ENCODE measurements around the gene MYLIP. TPM values are rescaled to one million over a fixed set of nuclear protein-coding genes. Genes with fewer than 3 reads are reported as not detected.

MYLIP gene
- total RNA-seq, 4 donors from 2014 or later = 22.5 to 43.2 (median 40.7) TPM

DNA sequence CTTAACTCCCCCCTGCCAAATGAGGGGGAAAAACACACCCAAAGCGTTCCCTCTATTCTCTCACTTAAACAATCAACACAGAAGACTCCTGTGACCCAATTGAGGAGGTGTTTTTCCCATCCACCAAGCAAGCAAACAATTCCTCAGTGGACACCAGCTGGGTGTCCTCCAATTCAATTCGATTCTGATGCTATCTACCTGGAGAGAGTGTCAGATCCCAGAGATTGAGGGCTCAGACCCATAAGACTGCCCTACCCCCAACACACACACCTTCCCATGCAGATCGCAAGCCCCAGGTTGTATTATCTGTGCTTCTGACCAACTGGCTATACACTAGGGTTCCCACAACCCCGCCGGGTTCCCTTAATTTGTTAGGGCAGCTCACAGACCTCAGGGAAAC, 36.8 kb downstream of the MYLIP start:
- H3K36me3 ChIP-seq = no peaks in the 10 kb centered on the region
- no peak overlapping the region for H3K27ac ChIP-seq
- no peak for DNase-seq
- WGBS, 2 donors (ENCODE audit: low coverage in 1 of 2) = 94 to 100% methylated on average over 1 to 5 of the region's 5 CpGs
- TF ChIP-seq EP300 (IDR thresholded peaks at IDR 0.05; ENCODE audit: low read depth) (no peak), POLR2AphosphoS5 (IDR thresholded peaks at IDR 0.05) (no peak), POLR2A (IDR thresholded peaks at IDR 0.05) (no peak)
- TF ChIP-seq, protein P1, sequence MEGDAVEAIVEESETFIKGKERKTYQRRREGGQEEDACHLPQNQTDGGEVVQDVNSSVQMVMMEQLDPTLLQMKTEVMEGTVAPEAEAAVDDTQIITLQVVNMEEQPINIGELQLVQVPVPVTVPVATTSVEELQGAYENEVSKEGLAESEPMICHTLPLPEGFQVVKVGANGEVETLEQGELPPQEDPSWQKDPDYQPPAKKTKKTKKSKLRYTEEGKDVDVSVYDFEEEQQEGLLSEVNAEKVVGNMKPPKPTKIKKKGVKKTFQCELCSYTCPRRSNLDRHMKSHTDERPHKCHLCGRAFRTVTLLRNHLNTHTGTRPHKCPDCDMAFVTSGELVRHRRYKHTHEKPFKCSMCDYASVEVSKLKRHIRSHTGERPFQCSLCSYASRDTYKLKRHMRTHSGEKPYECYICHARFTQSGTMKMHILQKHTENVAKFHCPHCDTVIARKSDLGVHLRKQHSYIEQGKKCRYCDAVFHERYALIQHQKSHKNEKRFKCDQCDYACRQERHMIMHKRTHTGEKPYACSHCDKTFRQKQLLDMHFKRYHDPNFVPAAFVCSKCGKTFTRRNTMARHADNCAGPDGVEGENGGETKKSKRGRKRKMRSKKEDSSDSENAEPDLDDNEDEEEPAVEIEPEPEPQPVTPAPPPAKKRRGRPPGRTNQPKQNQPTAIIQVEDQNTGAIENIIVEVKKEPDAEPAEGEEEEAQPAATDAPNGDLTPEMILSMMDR (IDR thresholded peaks at IDR 0.05) = no peak
- in situ Hi-C loops (cut with MboI; ENCODE audit: low pct_ligation_motif_present in 1 of 4, low pct_unique_long_range_greater_than_20kb in 1 of 4, low sequenced_read_pairs in 3 of 4) (no loop called here), intact Hi-C loops (cut with DNase I; ENCODE audit: low total_unique reads) (no loop called here)
- no peaks in the 10 kb centered on the region for H3K4me1 ChIP-seq
- H3K9me3 ChIP-seq = no peaks in the 10 kb centered on the region
- no peak overlapping the region for H3K4me3 ChIP-seq
- no peaks in the 10 kb centered on the region for H3K27me3 ChIP-seq

DNA sequence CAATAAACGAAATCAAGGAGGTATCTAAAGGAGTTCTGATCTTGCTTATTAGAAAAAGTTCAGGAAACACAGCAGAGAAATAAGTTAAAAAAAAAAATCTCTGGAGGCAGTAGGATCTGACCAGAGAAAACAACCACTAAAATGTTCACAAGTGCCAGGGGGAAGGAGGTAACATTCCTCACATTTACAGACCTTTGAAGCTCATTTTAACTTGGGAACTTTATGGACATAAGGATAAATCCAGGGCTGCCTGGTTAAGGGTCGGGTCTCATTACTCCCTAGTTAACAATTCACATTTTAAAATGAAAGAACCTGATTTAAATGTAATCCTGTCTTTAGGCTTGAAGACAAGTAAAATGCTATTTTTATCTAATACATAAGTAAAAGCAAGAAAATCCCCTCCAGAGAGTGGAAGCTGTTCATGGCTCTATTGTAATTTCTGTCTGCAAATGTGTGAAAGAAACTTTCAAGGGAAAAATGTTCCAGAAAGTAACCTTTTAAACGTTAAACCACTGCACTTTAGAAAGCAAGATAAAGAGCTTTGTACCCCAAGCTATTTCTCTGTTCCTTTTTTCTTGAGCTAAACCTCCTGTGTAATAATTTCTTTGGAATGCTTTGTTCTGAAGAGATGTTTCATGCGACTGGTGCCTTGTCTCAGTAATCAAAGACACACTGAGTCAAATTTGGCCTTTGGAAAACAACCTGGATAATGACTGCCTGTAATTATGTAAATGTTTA, 38.2 kb downstream of the MYLIP start:
- no peaks in the 10 kb centered on the region for H3K9me3 ChIP-seq
- in situ Hi-C loops (cut with MboI; ENCODE audit: low pct_ligation_motif_present in 1 of 4, low pct_unique_long_range_greater_than_20kb in 1 of 4, low sequenced_read_pairs in 3 of 4) (no loop called here), intact Hi-C loops (cut with DNase I; ENCODE audit: low total_unique reads) (no loop called here)
- DNase-seq = no peak
- H3K4me3 ChIP-seq = no peak overlapping the region
- H3K36me3 ChIP-seq = no peaks in the 10 kb centered on the region
- 50 to 58% methylated on average over 4 of the region's 4 CpGs for WGBS, 2 donors (ENCODE audit: low coverage in 1 of 2)
- TF ChIP-seq EP300 (IDR thresholded peaks at IDR 0.05; ENCODE audit: low read depth) (no peak), POLR2A (IDR thresholded peaks at IDR 0.05) (no peak), POLR2AphosphoS5 (IDR thresholded peaks at IDR 0.05) (no peak)
- TF ChIP-seq, protein P1 (IDR thresholded peaks at IDR 0.05) = no peak
- H3K27ac ChIP-seq = no peak overlapping the region
- H3K4me1 ChIP-seq = no peaks in the 10 kb centered on the region
- no peaks in the 10 kb centered on the region for H3K27me3 ChIP-seq

DNA sequence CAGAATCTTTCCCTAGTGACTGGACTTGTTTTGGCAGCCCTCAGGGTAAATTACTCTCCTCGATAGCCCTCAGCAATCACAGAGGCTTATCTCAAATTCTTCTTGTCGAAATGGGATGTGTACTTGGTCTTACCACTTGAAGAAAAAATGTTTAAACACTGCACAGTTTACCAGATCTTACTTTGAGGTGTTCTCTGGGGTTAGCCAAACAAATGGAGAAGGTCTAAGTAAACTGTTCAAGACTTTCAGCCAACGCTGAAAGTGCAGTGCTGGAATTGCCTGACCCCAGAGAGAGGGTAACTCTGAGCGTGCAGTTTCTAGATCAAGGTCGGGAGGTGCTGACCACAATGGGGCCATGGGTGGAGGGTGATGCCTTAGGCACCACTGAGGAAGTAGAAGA, 39.2 kb downstream of the MYLIP start:
- Histone ChIP-seq H3K27ac (no peak overlapping the region), H3K4me1 (no peaks in the 10 kb centered on the region), H3K27me3 (no peaks in the 10 kb centered on the region), H3K4me3 (no peak overlapping the region), H3K36me3 (no peaks in the 10 kb centered on the region), H3K9me3 (no peaks in the 10 kb centered on the region)
- no peak for TF ChIP-seq POLR2A (IDR thresholded peaks at IDR 0.05)
- no peak for TF ChIP-seq EP300 (IDR thresholded peaks at IDR 0.05; ENCODE audit: low read depth)
- TF ChIP-seq POLR2AphosphoS5 (IDR thresholded peaks at IDR 0.05) = no peak
- TF ChIP-seq, protein P1 (IDR thresholded peaks at IDR 0.05) = no peak
- intact Hi-C loops (cut with DNase I; ENCODE audit: low total_unique reads) = no loop called here
- no peak for DNase-seq
- in situ Hi-C loops (cut with MboI; ENCODE audit: low pct_ligation_motif_present in 1 of 4, low pct_unique_long_range_greater_than_20kb in 1 of 4, low sequenced_read_pairs in 3 of 4) = no loop called here
- WGBS, 2 donors (ENCODE audit: low coverage in 1 of 2) = 59 to 64% methylated on average over 4 to 5 of the region's 5 CpGs

DNA sequence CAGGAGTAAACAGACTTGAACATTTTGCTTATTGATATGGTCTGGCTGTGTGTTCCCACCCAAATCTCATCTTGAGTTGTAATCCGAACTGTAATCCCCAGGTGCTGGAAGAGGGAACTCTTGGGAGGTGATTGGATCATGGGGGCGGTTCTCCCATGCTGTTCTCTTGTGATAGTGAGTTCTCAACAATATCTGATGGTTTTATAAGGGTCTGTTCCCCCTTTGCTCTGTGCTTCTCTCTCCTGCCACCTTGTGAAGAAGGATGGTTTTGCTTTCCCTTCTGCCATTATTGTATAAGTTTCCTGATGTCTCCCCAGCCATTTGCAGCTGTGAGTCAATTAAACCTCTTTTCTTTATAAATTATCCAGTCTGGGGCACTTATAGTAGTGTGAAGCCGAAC, 40.0 kb downstream of the MYLIP start:
- WGBS, 2 donors (ENCODE audit: low coverage in 1 of 2) = 49 to 70% methylated on average over 2 to 3 of the region's 3 CpGs
- Histone ChIP-seq H3K4me3 (no peak overlapping the region), H3K27me3 (no peaks in the 10 kb centered on the region), H3K4me1 (peaks cover 0 to 7% (median 0%) of the 10 kb centered on the region in 4 donors), H3K9me3 (no peaks in the 10 kb centered on the region), H3K36me3 (no peaks in the 10 kb centered on the region), H3K27ac (no peak overlapping the region)
- in situ Hi-C loops (cut with MboI; ENCODE audit: low pct_ligation_motif_present in 1 of 4, low pct_unique_long_range_greater_than_20kb in 1 of 4, low sequenced_read_pairs in 3 of 4) (no loop called here), intact Hi-C loops (cut with DNase I; ENCODE audit: low total_unique reads) (no loop called here)
- DNase-seq = no peak
- TF ChIP-seq POLR2AphosphoS5 (IDR thresholded peaks at IDR 0.05) (no peak), POLR2A (IDR thresholded peaks at IDR 0.05) (no peak), EP300 (IDR thresholded peaks at IDR 0.05; ENCODE audit: low read depth) (no peak)
- TF ChIP-seq, protein P1 (IDR thresholded peaks at IDR 0.05) = peak in 3 of 5 experiments; percentile 28 to 33 (median 28)
